ENCODE measurements around the gene KIFAP3. TPM values are rescaled to one million over a fixed set of nuclear protein-coding genes. Genes with fewer than 3 reads are reported as not detected.
"Not testable (repeated sequence)": the region's sequence is repeated elsewhere in the genome, so short reads cannot be mapped to it uniquely, and the experiment has no call there.

KIFAP3 gene
- polyA plus RNA-seq, 3 donors: 8.9 to 14.5 (median 10.9) TPM

DNA sequence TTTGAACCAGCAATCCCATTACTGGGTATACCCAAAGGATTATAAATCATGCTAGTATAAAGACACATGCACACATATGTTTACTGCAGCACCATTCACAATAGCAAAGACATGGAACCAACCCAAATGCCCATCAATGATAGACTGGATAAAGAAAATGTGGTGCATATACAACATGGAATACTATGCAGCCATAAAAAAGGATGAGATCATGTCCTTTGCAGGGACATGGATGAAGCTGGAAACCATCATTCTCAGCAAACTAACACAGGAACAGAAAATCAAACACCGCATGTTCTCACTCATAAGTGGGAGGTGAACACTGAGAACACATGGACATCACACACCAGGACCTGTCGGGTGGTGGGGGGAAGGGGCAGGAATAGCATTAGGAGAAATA lies 65.8 kb downstream of the KIFAP3 start:
- WGBS, 3 donors: 93 to 98% (median 97%) methylated on average over 2 of the region's 2 CpGs
- not testable (repeated sequence) for H3K27ac ChIP-seq (ENCODE audit: low read depth, low read length)

DNA sequence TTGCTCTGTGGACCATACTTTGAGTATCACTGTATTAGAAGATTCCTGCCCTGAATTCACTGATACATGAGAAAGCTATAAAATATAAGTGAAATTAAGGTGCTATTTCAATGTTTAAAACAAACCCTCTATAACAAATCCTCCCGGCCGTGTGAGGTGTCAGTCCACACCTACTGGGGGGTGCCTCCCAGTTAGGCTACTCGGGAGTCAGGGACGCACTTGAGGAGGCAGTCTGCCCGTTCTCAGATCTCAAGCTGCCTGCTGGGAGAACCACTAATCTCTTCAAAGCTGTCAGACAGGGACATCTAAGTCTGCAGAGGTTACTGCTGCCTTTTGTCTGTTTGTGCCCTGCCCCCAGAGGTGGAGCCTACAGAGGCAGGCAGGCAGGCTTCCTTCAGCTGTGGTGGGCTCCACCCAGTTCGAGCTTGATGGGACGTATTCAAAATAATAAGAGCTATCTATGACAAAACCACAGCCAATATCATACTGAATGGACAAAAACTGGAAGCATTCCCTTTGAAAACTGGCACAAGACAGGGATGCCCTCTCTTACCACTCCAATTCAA lies 71.1 kb downstream of the KIFAP3 start:
- 78 to 81% (median 80%) methylated on average over 7 of the region's 7 CpGs for WGBS, 3 donors

DNA sequence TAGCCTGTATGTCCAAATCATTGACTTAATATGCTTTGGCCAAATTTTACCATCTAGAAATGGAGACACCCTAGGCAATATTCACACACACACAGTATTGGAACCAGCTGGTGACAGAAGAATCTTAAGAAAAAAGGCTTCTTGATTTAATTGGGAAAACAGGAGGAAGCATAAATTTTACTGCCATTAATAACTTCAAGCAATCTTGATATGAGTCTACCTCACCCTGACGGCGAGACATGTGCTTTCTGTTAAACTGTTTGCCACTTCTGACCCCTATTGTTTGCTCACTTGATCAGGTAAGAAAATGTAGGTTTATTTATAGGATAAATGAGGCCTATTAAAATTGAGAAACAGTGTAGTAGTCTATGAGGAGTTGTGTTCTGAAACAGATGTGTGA lies 73.2 kb downstream of the KIFAP3 start:
- 83 to 93% (median 85%) methylated on average over 2 of the region's 2 CpGs for WGBS, 3 donors
- no peak overlapping the region for H3K27ac ChIP-seq (ENCODE audit: low read depth, low read length)

More for the DNA sequence above, 71.1 kb downstream of the KIFAP3 start:
- H3K27ac ChIP-seq (ENCODE audit: low read depth, low read length): not testable (repeated sequence)

DNA sequence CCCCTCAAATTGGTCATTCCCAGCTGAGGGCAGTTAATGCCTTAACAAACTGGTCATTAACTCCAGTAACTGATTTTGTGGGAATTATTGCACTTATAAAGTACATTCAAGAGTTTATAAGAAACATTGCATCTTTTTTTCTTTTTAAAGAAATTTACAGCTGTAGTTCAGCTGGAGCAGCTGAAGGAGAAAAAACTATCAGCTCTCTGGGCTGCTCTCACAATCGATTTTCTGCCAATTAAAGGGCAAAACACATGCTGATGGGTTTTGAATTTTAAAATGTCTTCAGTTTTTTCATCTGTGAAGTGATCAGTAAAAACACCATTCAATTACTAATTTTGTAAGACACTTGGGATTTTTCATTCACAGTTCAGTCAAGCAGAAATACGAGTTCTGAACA lies 74.7 kb downstream of the KIFAP3 start:
- WGBS, 3 donors: 67 to 70% (median 69%) methylated on average over 2 of the region's 2 CpGs
- no peak overlapping the region for H3K27ac ChIP-seq (ENCODE audit: low read depth, low read length)

DNA sequence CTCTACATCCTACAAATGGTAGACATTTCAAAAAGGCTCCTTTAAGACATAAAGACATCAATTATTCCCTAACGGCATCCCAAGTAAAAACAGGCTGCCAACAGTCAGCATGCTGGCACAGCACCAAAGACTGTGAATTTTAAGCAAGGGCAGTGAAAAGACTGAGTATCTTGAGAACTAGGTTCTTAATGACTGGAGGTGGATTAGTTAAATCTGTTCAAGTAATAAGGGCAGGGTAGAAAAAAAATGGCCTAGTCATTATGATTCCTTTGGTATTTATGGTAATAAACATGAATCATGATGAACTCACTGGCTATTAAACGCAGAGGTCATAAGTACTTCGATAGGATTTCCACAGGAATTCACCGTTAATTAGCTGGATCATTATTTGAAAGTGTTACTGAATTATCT lies 75.2 kb downstream of the KIFAP3 start:
- 34 to 68% (median 53%) methylated on average over 4 of the region's 4 CpGs for WGBS, 3 donors
- no peak overlapping the region for H3K27ac ChIP-seq (ENCODE audit: low read depth, low read length)

DNA sequence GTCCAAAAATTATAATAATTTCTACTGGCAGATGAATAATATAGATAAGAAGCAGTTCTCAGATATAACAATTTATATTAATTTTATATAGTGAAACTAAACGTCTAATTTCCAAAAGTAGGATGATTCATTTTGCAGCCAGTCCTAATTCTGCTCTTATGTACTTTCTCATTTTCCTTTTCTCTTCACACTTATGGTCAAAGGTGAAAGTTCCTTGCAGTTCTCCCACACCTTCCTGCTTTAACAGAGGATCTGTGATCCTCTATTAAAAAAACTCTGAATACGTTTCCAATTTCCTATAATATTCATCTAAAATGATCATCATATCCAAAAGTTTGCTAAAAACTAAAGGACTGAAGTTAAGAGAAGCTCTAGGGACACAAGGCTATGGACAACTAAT lies 78.5 kb downstream of the KIFAP3 start:
- H3K27ac ChIP-seq (ENCODE audit: low read depth, low read length): no peak overlapping the region
- 73 to 82% (median 75%) methylated on average over 2 of the region's 2 CpGs for WGBS, 3 donors

DNA sequence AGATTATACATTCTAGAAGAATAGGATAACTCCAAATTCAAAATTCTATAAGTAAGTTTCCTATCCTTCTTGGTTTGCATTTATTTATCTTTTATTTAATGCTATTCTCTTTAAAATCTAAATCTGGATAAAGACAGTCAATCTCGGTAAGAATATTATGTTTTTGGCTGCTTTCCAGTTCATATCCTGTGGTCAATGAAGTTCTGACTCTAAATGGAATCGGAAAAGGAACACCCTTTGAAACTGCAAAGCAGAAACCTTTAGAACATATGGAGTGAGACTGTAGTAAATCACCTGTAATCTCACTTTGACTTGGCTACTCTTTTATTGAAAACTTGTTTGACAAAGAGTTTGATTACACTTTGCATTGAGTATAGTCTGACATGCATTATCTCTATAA lies 85.2 kb downstream of the KIFAP3 start:
- 42 to 69% (median 59%) methylated on average over 2 of the region's 2 CpGs for WGBS, 3 donors
- H3K27ac ChIP-seq (ENCODE audit: low read depth, low read length): no peak overlapping the region

DNA sequence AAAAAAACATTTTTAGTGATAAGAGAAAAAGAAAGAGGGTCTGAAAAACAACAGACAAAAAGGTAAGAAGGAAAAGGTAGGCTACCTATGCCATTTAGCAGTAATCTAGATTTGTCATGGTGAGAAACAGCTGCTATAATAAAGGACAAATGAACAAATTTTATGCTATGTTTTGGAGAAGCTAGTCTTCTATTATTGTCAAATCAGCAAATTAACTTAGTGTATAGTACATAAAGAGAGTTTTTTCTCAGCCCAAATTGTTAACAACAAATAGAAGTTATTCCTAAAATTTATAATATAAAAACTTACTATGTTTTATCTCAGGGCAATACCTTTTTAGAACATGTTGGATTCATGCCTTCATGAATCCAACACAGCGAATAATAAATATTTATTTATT lies 88.7 kb downstream of the KIFAP3 start:
- WGBS, 3 donors: 94 to 100% (median 100%) methylated on average over 1 of the region's 1 CpG
- no peak overlapping the region for H3K27ac ChIP-seq (ENCODE audit: low read depth, low read length)

DNA sequence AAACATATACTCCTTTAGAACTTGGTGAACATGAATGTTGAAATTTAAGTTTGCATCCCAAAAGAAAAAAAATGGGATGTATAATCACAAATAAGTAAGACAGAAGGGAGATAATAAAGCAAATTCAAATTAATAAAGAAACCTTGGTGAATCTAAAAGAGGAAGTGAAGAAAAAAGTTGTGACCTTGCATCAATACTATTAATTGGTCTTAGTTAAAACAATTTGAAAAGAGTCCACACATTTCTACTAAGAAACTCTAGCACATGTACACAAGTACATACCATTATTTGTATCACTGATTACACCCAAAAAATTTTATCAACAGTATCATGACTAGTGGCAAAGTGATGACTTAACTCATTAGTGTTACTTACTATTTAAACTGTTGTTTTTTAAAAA lies 100.4 kb downstream of the KIFAP3 start:
- no peak overlapping the region for H3K27ac ChIP-seq (ENCODE audit: low read depth, low read length)

DNA sequence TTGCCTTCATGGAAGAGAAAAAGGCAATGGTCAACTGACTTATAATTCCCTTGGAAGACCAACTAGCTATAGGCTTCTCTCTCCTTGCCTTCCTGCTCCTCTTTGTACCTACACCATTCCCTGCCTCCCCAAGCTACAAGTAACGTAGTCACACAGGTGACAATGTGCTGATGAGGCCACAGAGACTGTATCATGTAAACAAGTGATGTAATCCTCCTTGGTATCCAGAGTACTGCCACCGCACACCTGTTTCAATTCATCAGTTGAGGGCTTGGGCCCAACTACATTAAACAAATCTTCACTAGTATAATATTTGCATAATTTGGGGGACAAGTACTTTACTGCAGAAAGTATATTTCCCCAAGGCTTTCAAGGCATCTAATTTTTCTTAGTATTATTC lies 104.4 kb downstream of the KIFAP3 start:
- WGBS, 3 donors: 87 to 95% (median 95%) methylated on average over 2 of the region's 2 CpGs
- H3K27ac ChIP-seq (ENCODE audit: low read depth, low read length): no peak overlapping the region

DNA sequence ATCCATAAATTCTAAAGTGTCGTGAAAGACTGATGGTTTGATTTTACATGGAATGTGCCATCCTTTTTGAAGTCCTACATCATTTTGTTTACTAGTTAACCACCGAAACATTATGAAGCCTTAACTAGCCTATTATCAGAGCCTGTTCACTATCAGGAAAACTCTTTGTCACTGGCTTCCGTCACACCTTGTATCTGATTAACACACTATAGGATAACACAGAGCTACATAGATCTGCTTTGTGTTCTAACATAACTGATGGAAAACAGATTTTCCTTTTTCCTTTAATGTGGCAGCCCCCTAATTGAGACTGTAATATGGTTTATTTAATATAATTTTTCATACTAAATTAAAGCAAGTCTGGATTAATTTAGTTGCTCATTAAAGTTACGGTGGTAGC lies 106.3 kb downstream of the KIFAP3 start:
- H3K27ac ChIP-seq (ENCODE audit: low read depth, low read length): no peak overlapping the region
- WGBS, 3 donors: 73 to 74% (median 74%) methylated on average over 4 of the region's 4 CpGs

DNA sequence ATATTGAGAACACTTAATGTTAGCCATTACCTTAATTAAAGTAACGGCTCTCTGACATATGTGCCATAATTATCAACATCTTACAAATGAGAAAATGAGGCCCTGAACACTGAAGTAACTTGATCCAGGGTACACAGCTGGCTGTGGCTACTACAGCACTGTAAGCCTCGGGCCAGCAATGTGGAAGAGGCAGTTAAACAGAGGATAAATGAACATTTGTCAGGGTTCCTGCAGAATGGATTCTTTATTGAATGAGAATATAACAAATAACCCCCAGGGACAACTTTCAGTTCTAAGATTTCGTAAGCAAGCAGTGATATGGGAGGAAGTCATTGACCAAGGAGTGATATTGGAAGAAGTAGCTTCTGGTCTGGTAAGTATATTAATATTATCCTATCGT lies 110.3 kb downstream of the KIFAP3 start:
- WGBS, 3 donors: 89 to 94% (median 91%) methylated on average over 4 of the region's 4 CpGs
- no peak overlapping the region for H3K27ac ChIP-seq (ENCODE audit: low read depth, low read length)

DNA sequence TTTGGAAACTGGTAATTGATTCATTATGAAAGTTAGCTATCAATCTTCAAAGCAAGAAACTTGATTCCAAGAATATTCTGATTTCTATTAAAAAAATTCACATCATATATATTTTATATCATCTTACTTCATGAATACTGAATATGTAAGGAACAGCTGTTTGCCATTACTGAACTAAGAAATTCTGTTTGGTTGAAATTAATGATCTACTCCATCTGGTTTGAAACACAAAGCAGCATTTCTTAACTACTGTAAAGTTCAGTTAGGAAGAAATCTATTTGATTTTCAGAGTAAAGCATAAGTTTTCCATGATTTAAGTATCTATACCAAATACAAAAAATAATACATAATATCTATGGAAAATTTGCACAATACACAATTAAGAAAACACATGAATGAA lies 114.8 kb downstream of the KIFAP3 start:
- no peak overlapping the region for H3K27ac ChIP-seq (ENCODE audit: low read depth, low read length)

DNA sequence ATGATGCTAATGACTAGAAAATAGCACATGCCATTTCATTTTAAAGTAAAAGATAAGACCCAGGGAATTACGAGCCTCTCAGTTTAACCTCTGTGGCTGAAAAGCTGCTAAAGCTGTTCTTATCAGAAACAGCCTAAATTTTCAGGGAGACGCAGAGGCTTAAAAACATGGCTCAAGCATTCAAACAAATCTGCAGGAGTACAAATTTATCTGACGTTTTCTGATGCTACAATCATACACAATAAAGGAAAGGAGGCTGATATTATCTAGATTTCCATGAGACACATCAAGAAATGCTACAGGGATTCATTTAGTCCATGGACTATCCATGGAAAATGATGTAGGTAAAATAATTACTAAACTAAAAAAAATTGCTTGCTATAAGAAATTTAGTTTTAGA lies 115.5 kb downstream of the KIFAP3 start:
- WGBS, 3 donors: 87 to 90% (median 88%) methylated on average over 3 of the region's 3 CpGs

DNA sequence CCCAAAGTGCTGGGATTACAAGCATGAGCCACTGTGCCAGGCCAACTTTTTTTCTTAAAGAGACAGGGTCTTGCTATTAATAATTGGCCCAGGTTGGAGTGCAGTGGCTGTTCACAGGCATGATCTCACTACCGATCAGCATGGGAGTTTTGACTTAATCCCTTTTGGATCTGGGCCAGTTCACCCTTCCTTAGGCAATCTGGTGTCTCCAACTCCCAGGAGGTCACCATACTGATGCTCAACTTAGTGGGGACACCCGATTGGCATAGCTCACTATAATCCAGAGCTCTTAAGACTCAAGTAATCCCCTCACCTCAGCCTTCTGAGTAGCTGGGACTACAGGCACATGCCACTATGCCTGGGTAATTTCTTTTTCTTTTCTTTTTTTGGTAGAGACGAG lies 116.6 kb downstream of the KIFAP3 start:
- WGBS, 3 donors: 91 to 94% (median 93%) methylated on average over 3 of the region's 3 CpGs
- no peak overlapping the region for H3K27ac ChIP-seq (ENCODE audit: low read depth, low read length)

More for the DNA sequence above, 115.5 kb downstream of the KIFAP3 start:
- H3K27ac ChIP-seq (ENCODE audit: low read depth, low read length): no peak overlapping the region

DNA sequence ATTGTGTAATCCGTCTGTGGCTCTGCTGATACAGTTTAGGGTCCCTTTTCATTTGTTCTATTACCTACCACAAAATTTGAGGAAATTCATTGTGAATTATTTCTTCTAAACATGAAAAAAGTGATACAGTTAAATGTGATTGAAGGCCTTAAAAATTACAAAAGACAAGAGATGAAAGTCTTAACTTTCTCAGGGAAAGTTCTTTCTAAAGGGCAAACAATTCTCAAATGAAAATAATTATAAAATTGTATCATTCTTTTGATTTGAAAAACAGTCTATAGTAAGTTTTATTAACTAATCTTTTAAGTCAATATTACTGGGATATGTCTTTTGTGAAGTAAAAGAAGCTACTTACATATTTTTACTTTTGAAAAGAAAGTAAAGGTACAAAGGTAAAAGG lies 123.4 kb downstream of the KIFAP3 start:
- WGBS, 3 donors: 92 to 100% (median 92%) methylated on average over 1 of the region's 1 CpG
- H3K27ac ChIP-seq (ENCODE audit: low read depth, low read length): no peak overlapping the region

DNA sequence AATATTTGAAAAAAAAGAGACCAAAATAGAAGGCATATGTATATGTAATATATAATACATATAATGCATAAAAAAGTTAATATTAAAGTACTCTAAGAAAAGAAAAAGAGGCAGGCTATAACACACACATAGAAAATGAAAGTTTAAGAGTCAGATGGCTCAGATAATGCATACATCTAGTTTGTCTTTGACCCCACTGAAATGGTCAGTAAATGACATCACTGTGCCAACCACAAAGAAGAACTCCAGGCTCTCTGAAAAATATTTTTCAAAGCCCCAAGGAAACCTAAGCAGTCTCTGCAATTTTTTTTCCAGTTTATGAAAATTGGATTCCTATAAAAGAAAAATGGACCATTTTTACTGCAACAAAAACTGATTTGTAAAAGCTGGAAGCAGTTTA lies 125.4 kb downstream of the KIFAP3 start:
- H3K27ac ChIP-seq (ENCODE audit: low read depth, low read length): no peak overlapping the region

DNA sequence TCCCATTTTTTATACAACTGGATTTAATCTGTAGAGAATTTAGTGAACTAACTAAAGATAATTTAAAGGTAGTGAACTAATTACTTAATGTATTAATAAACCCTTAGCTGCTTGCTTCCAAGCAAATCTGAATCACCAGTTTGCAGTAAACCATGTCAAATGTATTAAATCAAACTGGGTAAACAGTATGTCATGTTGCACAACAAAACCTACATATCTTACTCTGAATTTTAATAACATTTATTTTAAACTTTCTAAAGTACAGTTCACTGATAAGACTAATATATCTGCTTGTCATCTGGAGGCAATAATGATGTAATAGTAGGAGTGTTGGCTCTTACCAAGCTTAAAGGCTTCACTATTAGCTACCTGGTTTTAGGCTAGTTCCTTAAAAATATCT lies 128.3 kb downstream of the KIFAP3 start:
- no peak overlapping the region for H3K27ac ChIP-seq (ENCODE audit: low read depth, low read length)

DNA sequence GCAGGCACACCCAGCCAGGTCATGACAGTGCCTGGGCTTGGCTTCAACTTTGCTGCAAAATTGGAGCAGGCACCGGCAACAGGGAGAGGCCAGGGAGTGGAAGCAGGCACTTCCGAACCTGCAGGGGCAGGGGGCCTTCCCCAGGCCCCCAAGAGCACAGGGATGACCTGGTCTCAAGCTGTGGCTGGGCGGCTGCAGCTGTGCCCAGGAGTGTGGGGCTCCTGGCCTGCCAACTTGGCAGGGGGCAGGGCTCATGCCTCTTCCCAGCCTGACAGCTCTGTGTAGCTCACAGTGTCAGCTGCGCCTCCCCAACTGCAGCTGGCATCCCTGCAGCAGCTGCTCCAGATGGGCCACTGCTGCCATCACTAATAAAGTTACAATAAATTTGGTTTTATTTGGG lies 129.3 kb downstream of the KIFAP3 start:
- WGBS, 3 donors: 94 to 95% (median 95%) methylated on average over 4 of the region's 4 CpGs
- no peak overlapping the region for H3K27ac ChIP-seq (ENCODE audit: low read depth, low read length)

DNA sequence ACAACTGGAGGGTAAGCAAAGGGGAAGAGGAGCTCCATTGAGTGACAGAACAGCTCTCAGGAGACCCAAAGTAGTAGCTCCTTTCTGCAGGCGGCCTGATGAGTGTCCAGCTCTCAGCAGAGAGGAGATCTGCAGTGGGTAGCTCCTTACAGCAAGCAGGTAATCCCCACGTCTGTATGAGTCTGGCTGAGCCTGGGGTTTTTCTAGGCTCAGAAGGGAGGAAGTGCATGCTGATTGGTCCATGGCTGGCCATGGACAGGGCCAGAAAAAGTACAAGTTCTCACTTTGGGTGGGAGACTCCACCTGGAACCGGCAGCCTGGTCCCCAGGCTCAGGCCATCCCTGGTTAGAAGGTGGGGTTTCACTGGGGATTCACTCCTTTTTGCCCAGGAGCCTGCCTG lies 129.9 kb downstream of the KIFAP3 start:
- H3K27ac ChIP-seq (ENCODE audit: low read depth, low read length): no peak overlapping the region
- 86 to 96% (median 91%) methylated on average over 3 of the region's 3 CpGs for WGBS, 3 donors

DNA sequence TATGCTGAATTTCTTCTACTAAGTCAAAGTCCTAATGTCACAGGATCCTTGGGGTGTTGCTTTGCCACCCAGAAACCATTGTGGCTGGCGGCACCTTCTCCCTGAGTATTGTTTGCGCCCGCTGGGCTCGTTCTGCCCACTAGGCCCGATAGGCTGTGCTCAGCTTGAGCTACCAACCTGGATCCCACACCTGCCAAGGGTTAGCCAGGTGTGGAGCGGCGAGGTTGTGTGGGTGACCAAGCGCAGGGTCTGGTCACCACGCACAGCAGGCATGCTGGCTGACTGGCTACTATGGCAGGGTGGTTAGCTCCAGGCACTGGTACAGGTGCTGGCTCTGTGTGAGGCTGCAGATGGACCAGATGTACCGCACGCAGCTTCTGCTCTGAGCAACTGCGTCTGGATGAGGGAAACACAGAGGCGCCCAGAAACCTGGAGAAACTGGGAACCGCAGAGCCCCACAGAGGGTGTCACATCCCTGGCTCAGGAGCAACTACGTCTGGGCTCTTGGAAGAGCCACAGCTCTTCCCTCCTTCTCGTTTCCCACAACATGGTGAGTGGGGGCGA lies 130.4 kb downstream of the KIFAP3 start:
- 87 to 96% (median 89%) methylated on average over 16 to 17 of the region's 17 CpGs for WGBS, 3 donors
- no peak overlapping the region for H3K27ac ChIP-seq (ENCODE audit: low read depth, low read length)
